ENCODE data around the gene SPATA7.

- no peak for TF ChIP-seq ZBTB33 (IDR thresholded peaks at IDR 0.05; ENCODE audit: borderline replicate concordance, low read depth)
- TF ChIP-seq POLR2AphosphoS5 (IDR thresholded peaks at IDR 0.05; ENCODE audit: low read depth, low read length) = no peak
- TF ChIP-seq CTCF (IDR thresholded peaks at IDR 0.05) = no peak
- no peak for TF ChIP-seq GABPA (IDR thresholded peaks at IDR 0.05; ENCODE audit: low read depth)
These were observed 34.7 kb downstream of the SPATA7 start for GRCh38 chr14:88420187-88420586.

Data from SK-N-SH (cell line).